ENCODE measurements around the gene RAB37. TPM values are rescaled to one million over a fixed set of nuclear protein-coding genes. Genes with fewer than 3 reads are reported as not detected.

The RAB37 gene
- total and polyA plus RNA-seq, 7 donors = 0.62 to 0.82 (median 0.69) TPM

GRCh38 chr17:74748279-74748528 is 11.1 kb downstream of the RAB37 start:
- no peaks in the 10 kb centered on the region for H3K36me3 ChIP-seq (ENCODE audit: insufficient read depth in 1 of 2, low read depth in 1 of 2)
- H3K27me3 ChIP-seq (ENCODE audit: insufficient read depth in 3 of 3, low read length in 2 of 3) = peaks cover 0 to 7% (median 1%) of the 10 kb centered on the region in 3 donors
- intact Hi-C loops (cut with DNase I) = loop anchor here in 1 of 2 donors (5.0 kb wide), 1 partner anchor 209 kb away; no protein-coding TSS in a partner anchor
- H3K4me3 ChIP-seq = peak overlapping the region; percentile 80
- H3K27ac ChIP-seq = peak overlapping the region; percentile 73
- peaks cover 11% of the 10 kb centered on the region for H3K4me1 ChIP-seq
- TF ChIP-seq, protein P1, sequence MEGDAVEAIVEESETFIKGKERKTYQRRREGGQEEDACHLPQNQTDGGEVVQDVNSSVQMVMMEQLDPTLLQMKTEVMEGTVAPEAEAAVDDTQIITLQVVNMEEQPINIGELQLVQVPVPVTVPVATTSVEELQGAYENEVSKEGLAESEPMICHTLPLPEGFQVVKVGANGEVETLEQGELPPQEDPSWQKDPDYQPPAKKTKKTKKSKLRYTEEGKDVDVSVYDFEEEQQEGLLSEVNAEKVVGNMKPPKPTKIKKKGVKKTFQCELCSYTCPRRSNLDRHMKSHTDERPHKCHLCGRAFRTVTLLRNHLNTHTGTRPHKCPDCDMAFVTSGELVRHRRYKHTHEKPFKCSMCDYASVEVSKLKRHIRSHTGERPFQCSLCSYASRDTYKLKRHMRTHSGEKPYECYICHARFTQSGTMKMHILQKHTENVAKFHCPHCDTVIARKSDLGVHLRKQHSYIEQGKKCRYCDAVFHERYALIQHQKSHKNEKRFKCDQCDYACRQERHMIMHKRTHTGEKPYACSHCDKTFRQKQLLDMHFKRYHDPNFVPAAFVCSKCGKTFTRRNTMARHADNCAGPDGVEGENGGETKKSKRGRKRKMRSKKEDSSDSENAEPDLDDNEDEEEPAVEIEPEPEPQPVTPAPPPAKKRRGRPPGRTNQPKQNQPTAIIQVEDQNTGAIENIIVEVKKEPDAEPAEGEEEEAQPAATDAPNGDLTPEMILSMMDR (IDR thresholded peaks at IDR 0.05) = no peak
- WGBS, 3 donors = 0% methylated on average over 27 to 34 of the region's 34 CpGs
- ATAC-seq (no peak), DNase-seq (no peak)
- H3K9me3 ChIP-seq = no peaks in the 10 kb centered on the region

DNA sequence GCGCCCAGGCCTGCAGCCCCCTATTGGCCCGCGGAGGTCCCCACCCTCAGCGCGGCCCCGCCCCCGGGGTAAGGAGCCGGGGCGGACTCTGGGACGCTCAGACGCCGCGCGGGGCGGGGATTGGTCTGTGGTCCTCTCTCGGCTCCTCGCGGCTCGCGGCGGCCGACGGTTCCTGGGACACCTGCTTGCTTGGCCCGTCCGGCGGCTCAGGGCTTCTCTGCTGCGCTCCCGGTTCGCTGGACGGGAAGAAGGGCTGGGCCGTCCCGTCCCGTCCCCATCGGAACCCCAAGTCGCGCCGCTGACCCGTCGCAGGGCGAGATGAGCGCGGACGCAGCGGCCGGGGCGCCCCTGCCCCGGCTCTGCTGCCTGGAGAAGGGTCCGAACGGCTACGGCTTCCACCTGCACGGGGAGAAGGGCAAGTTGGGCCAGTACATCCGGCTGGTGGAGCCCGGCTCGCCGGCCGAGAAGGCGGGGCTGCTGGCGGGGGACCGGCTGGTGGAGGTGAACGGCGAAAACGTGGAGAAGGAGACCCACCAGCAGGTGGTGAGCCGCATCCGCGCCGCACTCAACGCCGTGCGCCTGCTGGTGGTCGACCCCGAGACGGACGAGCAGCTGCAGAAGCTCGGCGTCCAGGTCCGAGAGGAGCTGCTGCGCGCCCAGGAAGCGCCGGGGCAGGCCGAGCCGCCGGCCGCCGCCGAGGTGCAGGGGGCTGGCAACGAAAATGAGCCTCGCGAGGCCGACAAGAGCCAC is 11.6 kb downstream of the RAB37 start, which contains the start of gene NHERF1:
NHERF1 (plus strand) TSS at position 100 of the 750 bp plus-strand sequence; CDS start at position 319, 219 bp downstream.
- Histone ChIP-seq H3K27ac (peak within 1 kb of the TSS; percentile 73), H3K4me3 (peak within 1 kb of the TSS; percentile 80), H3K27me3 (ENCODE audit: insufficient read depth in 3 of 3, low read length in 2 of 3) (peaks cover 0 to 11% (median 1%) of the 10 kb centered on the region in 3 donors), H3K4me1 (peaks cover 11% of the 10 kb centered on the region), H3K9me3 (no peaks in the 10 kb centered on the region), H3K36me3 (ENCODE audit: insufficient read depth in 1 of 2, low read depth in 1 of 2) (no peaks in the 10 kb centered on the region)
- intact Hi-C loops (cut with DNase I) = loop anchor here in 1 of 2 donors (5.0 kb wide), 1 partner anchor 209 kb away; no protein-coding TSS in a partner anchor
- WGBS, 3 donors = 0 to 1% (median 1%) methylated on average over 62 to 90 of the region's 90 CpGs
- TF ChIP-seq, protein P1 (IDR thresholded peaks at IDR 0.05) = no peak
- peak; percentile 92 to 96 (median 94) for ATAC-seq
- DNase-seq = peak; percentile 96

DNA sequence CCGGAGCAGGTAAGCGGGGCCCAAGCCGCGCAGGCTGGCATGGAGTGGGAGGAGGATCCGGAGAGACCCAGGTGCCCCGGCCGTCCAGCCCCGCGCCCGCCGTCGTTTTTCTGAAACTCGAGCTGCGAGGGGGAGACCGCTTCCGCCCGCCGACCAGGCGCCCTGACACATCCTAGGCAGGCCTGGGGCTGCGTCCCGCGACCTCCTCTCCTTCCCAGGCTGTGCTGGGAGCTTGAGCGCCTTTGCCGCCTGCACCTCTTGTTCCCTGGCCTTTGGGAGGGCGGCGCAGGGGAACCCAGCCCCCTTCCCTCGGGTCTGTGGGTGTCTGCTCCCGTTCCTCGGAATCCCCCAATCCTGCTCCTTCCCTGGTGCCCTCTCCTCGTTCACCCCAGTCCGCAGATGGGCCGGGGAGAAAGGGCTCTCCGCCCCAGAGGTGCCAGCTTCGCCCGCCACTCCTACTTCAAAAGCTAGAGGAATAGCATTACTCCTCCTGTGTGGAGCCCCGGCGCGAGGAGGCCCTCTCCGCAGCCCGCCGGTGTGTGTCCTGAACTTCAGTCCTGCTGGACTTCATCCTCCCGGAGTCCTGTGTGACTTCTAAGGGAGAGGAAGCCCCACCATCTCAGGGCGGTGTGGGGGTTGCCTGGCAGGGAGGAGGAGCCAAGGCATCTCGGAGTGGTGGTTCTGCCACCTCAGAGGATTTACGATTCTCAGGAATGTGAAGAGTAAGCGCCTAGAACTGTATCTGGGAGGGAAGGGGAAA is 12.4 kb downstream of the RAB37 start:
- Histone ChIP-seq H3K27me3 (ENCODE audit: insufficient read depth in 3 of 3, low read length in 2 of 3) (peaks cover 0 to 11% (median 1%) of the 10 kb centered on the region in 3 donors), H3K9me3 (no peaks in the 10 kb centered on the region), H3K27ac (no peak overlapping the region), H3K36me3 (ENCODE audit: insufficient read depth in 1 of 2, low read depth in 1 of 2) (no peaks in the 10 kb centered on the region), H3K4me1 (peaks cover 11% of the 10 kb centered on the region), H3K4me3 (peak overlapping the region; percentile 80)
- TF ChIP-seq, protein P1 (IDR thresholded peaks at IDR 0.05) = no peak
- intact Hi-C loops (cut with DNase I) = loop anchor here in 1 of 2 donors (5.0 kb wide), 1 partner anchor 208 kb away; no protein-coding TSS in a partner anchor
- no peak for ATAC-seq
- 9 to 29% (median 13%) methylated on average over 34 to 46 of the region's 46 CpGs for WGBS, 3 donors
- DNase-seq = peak; percentile 39 to 46

GRCh38 chr17:74750039-74750326 is 12.9 kb downstream of the RAB37 start:
- Histone ChIP-seq H3K9me3 (no peaks in the 10 kb centered on the region), H3K27me3 (ENCODE audit: insufficient read depth in 3 of 3, low read length in 2 of 3) (peaks cover 0 to 11% (median 1%) of the 10 kb centered on the region in 3 donors), H3K4me1 (peaks cover 11% of the 10 kb centered on the region), H3K27ac (no peak overlapping the region), H3K4me3 (peak overlapping the region; percentile 80), H3K36me3 (ENCODE audit: insufficient read depth in 1 of 2, low read depth in 1 of 2) (no peaks in the 10 kb centered on the region)
- TF ChIP-seq, protein P1 (IDR thresholded peaks at IDR 0.05) = no peak
- no peak for ATAC-seq
- DNase-seq = peak in 1 of 2 donors; percentile 47
- intact Hi-C loops (cut with DNase I) = no loop called here
- WGBS, 3 donors = 51 to 74% (median 56%) methylated on average over 6 of the region's 6 CpGs

Measured in psoas muscle (tissue), 8 donors.